ENCODE results near the gene RAD51B. TPM values are rescaled to one million over a fixed set of nuclear protein-coding genes. Genes with fewer than 3 reads are reported as not detected.
A peak's percentile ranks its signal among the peaks of the same experiment; 100 is the strongest.

Gene RAD51B
- total RNA-seq, 1 experiment from 2014 or later: 7.2 TPM

- Histone ChIP-seq H3K36me3 (no peaks in the 10 kb centered on the region), H3K9me3 (no peaks in the 10 kb centered on the region), H3K4me3 (no peak overlapping the region), H3K27me3 (no peaks in the 10 kb centered on the region)
- no peak for DNase-seq
Observed at GRCh38 chr14:68355415-68355814, 535.8 kb downstream of the RAD51B start.

- no peaks in the 10 kb centered on the region for H3K9me3 ChIP-seq
- no peaks in the 10 kb centered on the region for H3K27me3 ChIP-seq
- no peak overlapping the region for H3K4me3 ChIP-seq
- no peak for DNase-seq
- no peaks in the 10 kb centered on the region for H3K36me3 ChIP-seq
Observed at GRCh38 chr14:68357777-68358176, 538.2 kb downstream of the RAD51B start.

DNA sequence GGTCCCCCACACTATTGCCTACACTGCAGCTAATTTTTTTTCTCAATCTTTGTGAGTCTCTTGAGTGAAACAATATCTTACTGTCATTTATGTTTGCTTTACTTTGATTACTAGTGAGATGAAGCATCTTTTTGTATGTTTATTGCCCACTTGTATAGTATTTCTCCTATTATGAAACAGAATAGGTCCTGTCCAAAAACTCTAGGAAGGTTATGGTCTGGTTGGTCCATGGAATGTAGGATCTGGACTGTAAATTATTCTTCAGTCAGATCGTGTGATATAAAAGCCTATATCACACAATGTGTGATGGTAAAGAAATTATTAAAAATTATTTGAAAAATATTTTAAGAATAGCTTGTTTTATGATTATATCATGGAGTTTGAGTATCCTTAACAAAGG, 538.9 kb downstream of the RAD51B start:
- H3K9me3 ChIP-seq: no peaks in the 10 kb centered on the region
- H3K27me3 ChIP-seq: no peaks in the 10 kb centered on the region
- no peak overlapping the region for H3K4me3 ChIP-seq
- no peaks in the 10 kb centered on the region for H3K36me3 ChIP-seq
- DNase-seq: no peak

GRCh38 chr14:68359022-68359836, 539.6 kb downstream of the RAD51B start:
- Histone ChIP-seq H3K4me3 (no peak overlapping the region), H3K36me3 (no peaks in the 10 kb centered on the region), H3K27me3 (no peaks in the 10 kb centered on the region), H3K9me3 (no peaks in the 10 kb centered on the region)
- DNase-seq: no peak

DNA sequence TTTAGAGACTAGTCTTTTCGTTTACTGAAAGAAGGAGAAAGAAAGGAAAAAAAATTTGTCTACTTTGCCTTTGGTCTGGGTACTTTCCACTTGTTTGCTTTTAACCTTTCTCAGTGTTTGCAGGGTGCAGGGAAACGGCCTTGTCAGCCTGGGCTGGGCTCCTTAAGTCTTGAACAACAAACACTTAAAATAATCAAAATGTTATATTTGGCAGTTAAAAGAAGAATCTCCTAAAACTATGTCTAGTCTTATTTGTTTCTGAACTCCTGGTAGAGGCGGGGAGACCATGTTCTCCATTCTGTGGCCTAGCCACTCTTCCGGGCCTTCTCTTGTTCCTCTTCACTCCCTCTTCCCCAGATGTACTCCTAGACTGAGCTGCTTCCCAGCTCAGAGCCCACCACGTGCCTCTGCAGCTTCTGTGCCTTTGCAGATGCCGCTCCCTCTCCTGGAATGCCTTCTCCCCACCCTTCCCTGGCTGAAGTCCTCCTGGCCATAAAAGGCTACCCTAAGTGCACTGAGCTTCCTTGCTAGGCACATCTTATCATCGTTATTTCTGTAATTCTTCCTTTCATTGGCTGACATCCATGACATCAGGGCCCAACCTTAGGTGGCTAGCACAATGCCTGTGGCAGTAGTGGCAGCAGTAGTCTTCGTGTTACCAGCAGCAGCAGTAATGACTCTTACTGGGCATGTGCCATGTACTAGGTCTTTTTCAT, 540.4 kb downstream of the RAD51B start:
- H3K36me3 ChIP-seq: no peaks in the 10 kb centered on the region
- no peak overlapping the region for H3K4me3 ChIP-seq
- H3K9me3 ChIP-seq: no peaks in the 10 kb centered on the region
- peak; percentile 34 for DNase-seq
- no peaks in the 10 kb centered on the region for H3K27me3 ChIP-seq

DNA sequence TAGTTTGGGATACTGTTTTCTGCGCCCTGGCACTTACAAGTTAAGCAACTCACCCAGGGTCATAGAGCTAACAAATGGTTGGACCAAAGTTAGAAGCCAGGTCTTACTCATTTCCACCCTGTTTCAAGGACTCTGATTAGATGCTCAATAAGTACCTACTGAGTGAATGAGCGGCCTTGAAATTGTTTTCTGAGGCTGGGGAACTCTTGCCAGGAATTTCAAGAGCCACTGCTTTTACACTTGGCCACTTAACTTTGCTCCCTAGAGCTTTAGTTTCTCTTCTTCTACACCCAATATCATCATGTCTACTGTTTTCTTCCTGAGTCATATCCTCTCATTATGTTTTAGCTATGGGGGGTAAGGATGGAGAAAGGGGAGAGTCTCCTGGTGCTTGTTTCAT, 541.7 kb downstream of the RAD51B start:
- H3K4me3 ChIP-seq: no peak overlapping the region
- DNase-seq: peak; percentile 54
- no peaks in the 10 kb centered on the region for H3K9me3 ChIP-seq
- no peaks in the 10 kb centered on the region for H3K27me3 ChIP-seq
- H3K36me3 ChIP-seq: no peaks in the 10 kb centered on the region

- no peaks in the 10 kb centered on the region for H3K36me3 ChIP-seq
- H3K9me3 ChIP-seq: no peaks in the 10 kb centered on the region
- H3K4me3 ChIP-seq: no peak overlapping the region
- no peaks in the 10 kb centered on the region for H3K27me3 ChIP-seq
- no peak for DNase-seq
Observed at GRCh38 chr14:68362846-68363245, 543.3 kb downstream of the RAD51B start.

GRCh38 chr14:68363466-68363842, 543.9 kb downstream of the RAD51B start:
- Histone ChIP-seq H3K36me3 (no peaks in the 10 kb centered on the region), H3K4me3 (no peak overlapping the region), H3K9me3 (no peaks in the 10 kb centered on the region), H3K27me3 (no peaks in the 10 kb centered on the region)
- no peak for DNase-seq

DNA sequence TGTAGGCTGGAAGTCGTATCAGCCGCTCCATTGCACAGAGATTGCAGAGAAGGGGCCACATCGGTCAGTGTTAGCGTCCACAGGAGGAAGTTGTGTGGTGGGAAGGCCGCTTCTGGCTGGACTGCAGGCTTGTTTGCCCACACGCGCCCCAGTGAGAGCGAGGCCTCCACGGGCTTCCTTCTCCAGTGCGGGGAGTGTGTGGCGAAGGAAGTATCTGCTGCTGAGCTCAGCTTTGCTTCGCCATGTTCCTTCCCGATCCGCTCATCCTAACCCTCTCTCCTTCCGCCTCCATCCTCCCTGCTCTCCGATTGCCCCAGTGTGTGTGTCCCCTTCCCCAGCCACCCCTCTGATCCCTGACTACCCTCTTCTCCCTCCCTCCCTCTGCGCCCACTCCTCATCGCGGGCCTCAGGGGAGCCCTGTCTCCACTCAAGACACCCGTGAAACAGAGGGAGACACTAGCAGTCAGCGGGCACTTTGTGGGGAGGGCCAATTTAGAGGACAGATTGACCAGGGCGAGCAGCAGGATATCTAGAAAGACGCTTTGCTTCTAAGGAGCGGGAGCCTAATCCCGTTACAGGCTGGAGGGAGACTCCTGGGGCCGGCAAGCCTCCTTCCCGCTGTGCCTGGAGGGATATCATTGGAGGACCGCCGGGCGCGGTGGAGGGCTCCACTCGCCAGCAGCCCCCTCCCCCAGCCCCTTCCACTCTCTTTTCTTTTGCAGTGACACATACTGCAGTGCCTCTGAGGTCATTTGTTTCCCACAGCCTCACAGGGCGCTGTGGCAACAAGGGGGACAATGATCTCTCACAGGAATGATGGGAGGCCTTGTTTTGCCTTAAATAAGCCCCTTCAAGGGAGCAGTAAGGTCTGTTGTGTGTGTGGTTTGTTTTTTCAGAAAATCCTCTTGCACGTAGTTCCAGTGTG, 544.5 kb downstream of the RAD51B start:
- H3K36me3 ChIP-seq: no peaks in the 10 kb centered on the region
- DNase-seq: no peak

DNA sequence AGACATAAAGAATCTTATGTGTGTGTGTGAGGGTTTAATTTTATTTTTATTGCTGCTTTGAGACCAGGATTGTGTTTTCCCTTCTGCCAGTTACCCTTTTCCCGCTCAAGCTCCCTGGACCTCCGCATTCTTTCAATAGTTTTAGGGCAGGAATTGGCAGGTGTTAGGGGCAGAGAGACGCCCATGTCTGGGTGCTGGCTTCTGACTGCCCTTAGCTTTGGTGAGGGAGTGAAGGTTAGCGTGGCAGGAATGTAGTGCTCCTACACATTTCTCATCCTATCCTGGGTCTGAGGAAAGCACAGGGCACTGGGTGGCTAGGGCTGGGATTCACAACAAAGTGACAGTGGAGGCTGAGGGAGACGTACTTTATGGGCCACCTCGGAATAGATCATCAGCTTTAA, 545.2 kb downstream of the RAD51B start:
- Histone ChIP-seq H3K4me3 (no peak overlapping the region), H3K9me3 (no peaks in the 10 kb centered on the region), H3K27me3 (no peaks in the 10 kb centered on the region), H3K36me3 (no peaks in the 10 kb centered on the region)
- DNase-seq: no peak

More for the DNA sequence above, 544.5 kb downstream of the RAD51B start:
- Histone ChIP-seq H3K4me3 (no peak overlapping the region), H3K9me3 (no peaks in the 10 kb centered on the region), H3K27me3 (no peaks in the 10 kb centered on the region)

DNA sequence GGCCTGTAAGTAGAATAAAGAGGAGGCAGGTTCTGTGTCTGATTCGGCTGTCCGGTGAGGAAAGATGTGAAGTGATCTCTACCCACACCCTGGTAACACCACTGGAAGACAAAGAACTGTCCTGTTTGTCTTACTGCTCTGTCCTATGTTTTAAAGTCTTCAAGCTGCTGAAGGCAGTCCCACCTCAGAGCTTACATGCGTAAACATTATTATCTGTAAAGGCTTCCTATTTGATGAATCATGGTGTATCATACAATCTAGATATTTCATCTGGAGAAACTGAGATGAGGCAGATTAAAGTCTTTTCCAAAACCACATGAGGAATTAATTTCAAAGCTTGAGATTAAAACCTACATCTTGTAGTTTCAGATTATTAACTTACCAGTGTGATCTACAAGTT, 545.6 kb downstream of the RAD51B start:
- H3K4me3 ChIP-seq: no peak overlapping the region
- no peaks in the 10 kb centered on the region for H3K9me3 ChIP-seq
- no peak for DNase-seq
- H3K36me3 ChIP-seq: no peaks in the 10 kb centered on the region
- no peaks in the 10 kb centered on the region for H3K27me3 ChIP-seq

DNA sequence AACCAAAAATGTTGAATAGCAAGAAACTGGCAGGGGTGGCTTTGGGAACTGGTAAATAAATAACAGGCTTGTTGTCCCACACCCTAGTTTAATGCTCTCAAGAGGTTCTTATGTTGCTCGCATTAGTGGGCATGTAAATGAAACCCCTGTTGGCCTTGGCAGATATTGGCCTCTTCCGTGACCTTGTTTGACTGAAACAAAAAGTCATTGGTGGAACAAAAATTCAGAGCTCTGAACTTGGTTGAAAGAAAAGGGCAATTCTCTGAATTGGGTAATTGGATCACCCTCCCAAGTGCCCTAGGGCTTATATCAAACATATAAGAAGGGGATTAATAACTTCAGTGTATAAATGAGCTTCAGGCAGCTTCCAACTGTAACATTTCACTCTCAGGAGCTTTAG, 547.1 kb downstream of the RAD51B start:
- DNase-seq: no peak
- H3K4me3 ChIP-seq: no peak overlapping the region
- H3K27me3 ChIP-seq: no peaks in the 10 kb centered on the region
- H3K9me3 ChIP-seq: no peaks in the 10 kb centered on the region
- H3K36me3 ChIP-seq: no peaks in the 10 kb centered on the region

DNA sequence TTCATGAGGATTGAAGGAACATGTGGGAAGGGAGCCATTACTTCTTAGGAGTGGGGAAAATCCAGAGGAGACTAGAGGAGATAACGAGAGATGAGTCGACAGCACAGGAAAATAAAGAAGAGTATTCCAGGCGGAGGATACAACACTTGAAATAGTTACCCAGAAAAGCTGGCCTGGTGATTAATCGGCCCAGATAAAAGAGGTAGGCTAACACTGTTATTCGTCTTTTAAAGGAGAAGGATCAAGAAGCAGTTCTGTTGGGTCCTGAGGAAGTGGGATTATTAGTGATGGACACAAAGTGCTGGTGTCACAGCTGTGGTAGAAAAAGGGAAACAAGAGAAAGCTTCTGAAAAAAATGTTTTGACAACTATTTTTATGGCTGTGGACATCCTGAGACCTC, 548.0 kb downstream of the RAD51B start:
- DNase-seq: no peak
- H3K27me3 ChIP-seq: no peaks in the 10 kb centered on the region
- H3K36me3 ChIP-seq: no peaks in the 10 kb centered on the region
- H3K4me3 ChIP-seq: no peak overlapping the region
- no peaks in the 10 kb centered on the region for H3K9me3 ChIP-seq

DNA sequence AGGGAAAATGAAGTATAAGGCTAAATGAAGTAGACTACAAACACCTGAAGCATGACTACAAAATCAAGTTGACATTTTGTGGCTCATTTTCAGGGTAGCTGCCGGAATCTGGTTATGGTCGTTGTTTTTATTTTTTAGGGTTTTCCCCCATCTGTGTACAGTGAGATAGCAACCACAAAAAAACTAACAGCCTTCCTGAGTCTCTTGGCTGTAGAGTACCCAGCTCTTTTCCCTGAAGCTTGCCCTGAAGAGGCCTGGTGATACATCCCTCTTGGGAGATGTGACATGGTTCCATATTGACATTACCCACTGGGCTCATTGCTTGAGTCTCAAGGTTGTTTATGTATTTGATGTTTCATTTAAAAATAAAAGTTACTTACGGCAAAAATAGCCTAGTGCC, 549.3 kb downstream of the RAD51B start:
- H3K9me3 ChIP-seq: no peaks in the 10 kb centered on the region
- no peaks in the 10 kb centered on the region for H3K27me3 ChIP-seq
- no peak overlapping the region for H3K4me3 ChIP-seq
- no peak for DNase-seq
- H3K36me3 ChIP-seq: no peaks in the 10 kb centered on the region

DNA sequence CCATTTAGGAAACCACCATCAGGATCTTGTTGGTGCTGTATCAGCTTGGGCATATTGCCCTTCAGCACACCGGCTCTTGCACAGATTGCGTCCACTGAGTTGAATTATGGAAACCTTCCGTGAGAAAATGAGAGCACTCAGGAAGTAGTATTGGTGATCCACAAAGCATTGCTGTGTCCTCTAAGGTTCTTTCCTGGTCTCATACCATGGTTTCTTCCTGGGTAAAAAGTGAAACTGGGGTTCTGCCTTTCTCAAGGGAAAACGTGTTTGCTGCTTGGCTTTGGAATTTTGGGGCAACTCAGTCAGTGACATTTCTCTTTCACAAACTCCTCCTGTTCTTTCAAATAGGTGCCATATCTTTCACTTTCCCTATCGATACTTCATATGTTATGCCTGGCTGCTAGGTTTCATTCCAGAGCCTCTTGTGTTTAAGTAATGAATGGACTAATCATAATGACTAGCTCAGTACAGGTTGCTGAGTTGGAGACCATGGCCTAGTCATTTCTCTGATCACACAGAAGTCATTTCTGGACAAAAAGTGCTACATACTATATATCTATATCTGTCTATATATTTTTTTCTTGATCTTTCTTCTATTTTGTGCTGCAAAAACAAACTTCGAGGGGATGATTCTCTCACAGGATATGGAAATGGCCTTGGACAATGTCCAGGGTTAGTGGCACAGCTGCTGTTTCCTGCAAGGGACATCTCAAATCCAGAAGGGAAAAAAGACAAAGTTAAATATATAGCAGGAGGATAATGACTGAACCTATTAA, 549.9 kb downstream of the RAD51B start:
- Histone ChIP-seq H3K27me3 (no peaks in the 10 kb centered on the region), H3K9me3 (no peaks in the 10 kb centered on the region), H3K36me3 (no peaks in the 10 kb centered on the region), H3K4me3 (no peak overlapping the region)
- no peak for DNase-seq

- no peak for DNase-seq
- Histone ChIP-seq H3K9me3 (no peaks in the 10 kb centered on the region), H3K4me3 (no peak overlapping the region), H3K27me3 (no peaks in the 10 kb centered on the region), H3K36me3 (no peaks in the 10 kb centered on the region)
Observed at GRCh38 chr14:68370057-68370360, 550.4 kb downstream of the RAD51B start.

DNA sequence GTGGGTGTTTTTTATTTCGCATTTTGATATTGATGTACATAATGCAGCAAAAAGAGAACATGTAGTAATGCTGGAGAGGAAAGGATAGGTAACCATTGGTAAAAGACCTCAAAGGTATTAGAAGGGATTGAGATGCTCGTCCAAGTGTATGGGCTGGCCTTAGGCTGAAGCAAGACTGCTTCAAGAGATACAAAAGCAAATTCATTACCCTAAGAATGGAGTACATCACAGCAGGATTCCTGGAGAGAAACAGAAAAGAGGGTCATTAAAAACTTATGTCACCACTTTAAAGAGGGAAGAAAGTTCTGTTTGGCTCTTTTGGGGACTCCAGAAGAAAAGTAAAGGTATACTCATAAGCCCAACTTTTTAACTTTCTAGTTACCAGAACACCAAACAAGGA, 552.8 kb downstream of the RAD51B start:
- H3K4me3 ChIP-seq: no peak overlapping the region
- no peaks in the 10 kb centered on the region for H3K9me3 ChIP-seq
- H3K27me3 ChIP-seq: no peaks in the 10 kb centered on the region
- H3K36me3 ChIP-seq: no peaks in the 10 kb centered on the region
- DNase-seq: no peak

Measured in MG63 (cell line).